ENCODE results near the gene NUP133. TPM values are rescaled to one million over a fixed set of nuclear protein-coding genes. Genes with fewer than 3 reads are reported as not detected.

Gene NUP133

Small RNA genes lying within 50 kb of the gene (small RNA-seq; reads per million reads assigned to genes)
- gene RN7SKP276 (ENCODE audit: insufficient read depth) (not detected), gene RNA5SP78 (ENCODE audit: insufficient read depth) (not detected), gene RNU4-21P (ENCODE audit: insufficient read depth) (not detected)

Measured in mesendoderm (in vitro differentiated cells).